Measurements from ENCODE around the gene LY6G6C.

The LY6G6C gene

GRCh38 chr6:31734821-31735406 lies 13.4 kb upstream of the LY6G6C start:
- H3K27me3 ChIP-seq (ENCODE audit: insufficient read depth, poor library complexity, severe bottlenecking) = no peaks in the 10 kb centered on the region
- peak overlapping the region; percentile 92 for H3K4me3 ChIP-seq (replicated peaks; ENCODE audit: insufficient read depth, low read length)
- TF ChIP-seq GABPA (IDR thresholded peaks at IDR 0.05; ENCODE audit: low read depth) (0 out of 2 replicates have a peak, but pooled peaks have one; percentile 22), CTCF (IDR thresholded peaks at IDR 0.05; ENCODE audit: insufficient read depth, low read length) (no peak)
- peak overlapping the region; percentile 99 for H3K27ac ChIP-seq (replicated peaks)
- DNase-seq (ENCODE audit: low read depth in 1 of 2, low spot score in 1 of 2) = peak; percentile 73 to 79

- Histone ChIP-seq H3K4me3 (replicated peaks; ENCODE audit: insufficient read depth, low read length) (peak overlapping the region; percentile 92), H3K27ac (replicated peaks) (peak overlapping the region; percentile 99), H3K27me3 (ENCODE audit: insufficient read depth, poor library complexity, severe bottlenecking) (no peaks in the 10 kb centered on the region)
- DNase-seq (ENCODE audit: low read depth in 1 of 2, low spot score in 1 of 2) = no peak
- no peak for TF ChIP-seq GABPA (IDR thresholded peaks at IDR 0.05; ENCODE audit: low read depth)
- no peak for TF ChIP-seq POLR2AphosphoS5 (IDR thresholded peaks at IDR 0.05; ENCODE audit: low read depth)
- TF ChIP-seq CTCF (IDR thresholded peaks at IDR 0.05; ENCODE audit: insufficient read depth, low read length) = no peak
- no peak for TF ChIP-seq REST (IDR thresholded peaks at IDR 0.05; ENCODE audit: insufficient replicate concordance, low read depth)
- no peak for TF ChIP-seq SPI1 (IDR thresholded peaks at IDR 0.05; ENCODE audit: borderline replicate concordance, low read depth)
Observed at GRCh38 chr6:31734247-31734820, 12.8 kb upstream of the LY6G6C start.

GRCh38 chr6:31733734-31734133 lies 12.2 kb upstream of the LY6G6C start:
- DNase-seq (ENCODE audit: low read depth in 1 of 2, low spot score in 1 of 2) = no peak
- no peaks in the 10 kb centered on the region for H3K27me3 ChIP-seq (ENCODE audit: insufficient read depth, poor library complexity, severe bottlenecking)
- peak overlapping the region; percentile 92 for H3K4me3 ChIP-seq (replicated peaks; ENCODE audit: insufficient read depth, low read length)
- peak overlapping the region; percentile 99 for H3K27ac ChIP-seq (replicated peaks)
- TF ChIP-seq CTCF (IDR thresholded peaks at IDR 0.05; ENCODE audit: insufficient read depth, low read length) (no peak), REST (IDR thresholded peaks at IDR 0.05; ENCODE audit: insufficient replicate concordance, low read depth) (no peak), POLR2AphosphoS5 (IDR thresholded peaks at IDR 0.05; ENCODE audit: low read depth) (no peak), SPI1 (IDR thresholded peaks at IDR 0.05; ENCODE audit: borderline replicate concordance, low read depth) (no peak), GABPA (IDR thresholded peaks at IDR 0.05; ENCODE audit: low read depth) (no peak)

- H3K27me3 ChIP-seq (ENCODE audit: insufficient read depth, poor library complexity, severe bottlenecking) = no peaks in the 10 kb centered on the region
- no peak overlapping the region for H3K4me3 ChIP-seq (replicated peaks; ENCODE audit: insufficient read depth, low read length)
- no peak for DNase-seq (ENCODE audit: low read depth in 1 of 2, low spot score in 1 of 2)
- no peak overlapping the region for H3K27ac ChIP-seq (replicated peaks)
- TF ChIP-seq GABPA (IDR thresholded peaks at IDR 0.05; ENCODE audit: low read depth) (no peak), REST (IDR thresholded peaks at IDR 0.05; ENCODE audit: insufficient replicate concordance, low read depth) (no peak), CTCF (IDR thresholded peaks at IDR 0.05; ENCODE audit: insufficient read depth, low read length) (no peak), SPI1 (IDR thresholded peaks at IDR 0.05; ENCODE audit: borderline replicate concordance, low read depth) (no peak), POLR2AphosphoS5 (IDR thresholded peaks at IDR 0.05; ENCODE audit: low read depth) (no peak)
Observed at GRCh38 chr6:31732029-31732428, 10.5 kb upstream of the LY6G6C start.
